Measurements from ENCODE around the gene JAZF1.

GRCh38 chr7:28152594-28152993 is 28.0 kb downstream of the JAZF1 start:
- TF ChIP-seq CTCF (IDR thresholded peaks at IDR 0.05; ENCODE audit: poor library complexity): no peak
- TF ChIP-seq EZH2 (IDR thresholded peaks at IDR 0.05; ENCODE audit: borderline replicate concordance): no peak
- no peak for TF ChIP-seq EZH2phosphoT487 (IDR thresholded peaks at IDR 0.05; ENCODE audit: low read depth, severe bottlenecking, unreplicated experiment)

Measured in hepatocyte (in vitro differentiated cells).